GM18951 (cell line): ENCODE measurements around the gene OR4A47.
"Not testable (repeated sequence)": the region's sequence is repeated elsewhere in the genome, so short reads cannot be mapped to it uniquely, and the experiment has no call there.

Experiments used
- POLR2A ChIP-seq: IDR thresholded peaks from 4 replicates; pipeline ENCODE4 v1.6.1; 2011; ENCODE audit warnings: mild to moderate bottlenecking; ENCODE audit not compliant: insufficient read length, insufficient read depth; ENCODE audit errors: extremely low read depth
- in situ Hi-C: fragments of 300-500 bp; cut with MboI; formaldehyde crosslinking; loops from one replicate; pipeline ENCODE4 v1.12.0; 2022; ENCODE audit warnings: low sequenced_read_pairs, mixed read lengths, inconsistent platforms; ENCODE audit not compliant: unreplicated experiment

Gene OR4A47, protein sequence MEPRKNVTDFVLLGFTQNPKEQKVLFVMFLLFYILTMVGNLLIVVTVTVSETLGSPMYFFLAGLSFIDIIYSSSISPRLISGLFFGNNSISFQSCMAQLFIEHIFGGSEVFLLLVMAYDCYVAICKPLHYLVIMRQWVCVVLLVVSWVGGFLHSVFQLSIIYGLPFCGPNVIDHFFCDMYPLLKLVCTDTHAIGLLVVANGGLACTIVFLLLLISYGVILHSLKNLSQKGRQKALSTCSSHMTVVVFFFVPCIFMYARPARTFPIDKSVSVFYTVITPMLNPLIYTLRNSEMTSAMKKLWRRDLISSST

DNA sequence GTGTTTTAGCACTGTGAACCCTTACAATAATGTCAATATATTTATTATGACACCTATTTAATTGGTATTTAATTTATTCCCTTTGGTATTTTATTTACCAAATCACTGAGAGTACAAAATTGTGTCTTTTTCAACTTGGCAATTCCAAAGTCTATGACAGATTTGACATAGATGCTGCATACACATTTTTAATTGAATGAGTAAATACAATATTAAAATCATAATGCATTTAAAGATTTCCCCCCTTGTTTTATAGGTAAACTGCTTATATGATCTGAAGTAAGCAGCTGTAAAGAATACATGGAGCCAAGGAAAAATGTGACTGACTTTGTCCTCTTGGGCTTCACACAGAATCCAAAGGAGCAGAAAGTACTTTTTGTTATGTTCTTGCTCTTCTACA, at the start of gene OR4A47:
OR4A47 (plus strand) TSS at position 301 of the 400 bp plus-strand sequence; CDS start at position 301, 0 bp downstream.
- in situ Hi-C loops = not testable (repeated sequence)

DNA sequence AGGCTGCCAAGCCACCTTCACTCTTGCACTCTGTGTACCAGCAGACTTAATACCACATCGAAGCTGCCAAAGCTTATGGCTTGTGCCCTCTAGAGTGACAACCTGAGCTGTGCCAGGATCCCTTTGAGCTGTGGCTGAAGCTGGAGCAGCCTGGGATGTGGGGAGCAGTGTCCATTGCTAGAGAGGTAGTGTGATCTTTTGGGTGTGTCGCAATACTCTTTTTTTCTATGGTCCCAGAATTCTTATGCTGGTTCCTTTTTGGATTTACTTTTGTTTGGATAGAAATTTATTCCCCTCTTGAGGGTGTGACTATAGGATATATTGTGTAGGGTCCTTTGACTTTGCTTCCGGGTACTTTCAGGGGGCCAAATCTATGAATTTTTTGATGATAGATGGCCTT, 32.7 kb upstream of the OR4A47 start:
- in situ Hi-C loops = not testable (repeated sequence)

DNA sequence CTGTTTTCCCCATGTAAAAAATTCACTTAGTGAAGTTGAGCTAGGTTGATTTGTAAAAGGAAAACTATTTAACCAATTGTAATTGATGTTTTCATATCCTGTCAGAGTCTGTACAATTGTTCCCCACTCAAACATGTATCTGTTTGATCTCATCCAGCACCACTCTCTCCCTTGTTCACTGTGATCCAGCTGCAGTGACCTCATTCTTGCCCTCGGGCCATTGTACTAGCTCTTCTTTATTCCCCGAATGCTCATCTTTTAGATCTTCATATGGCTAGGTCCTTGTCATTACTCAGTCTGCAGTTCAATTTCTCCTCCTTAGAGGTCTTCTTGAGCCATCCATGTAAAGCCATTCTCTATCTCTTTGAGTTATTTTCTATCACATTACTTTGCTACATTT, 14.6 kb upstream of the OR4A47 start:
- in situ Hi-C loops = not testable (repeated sequence)

DNA sequence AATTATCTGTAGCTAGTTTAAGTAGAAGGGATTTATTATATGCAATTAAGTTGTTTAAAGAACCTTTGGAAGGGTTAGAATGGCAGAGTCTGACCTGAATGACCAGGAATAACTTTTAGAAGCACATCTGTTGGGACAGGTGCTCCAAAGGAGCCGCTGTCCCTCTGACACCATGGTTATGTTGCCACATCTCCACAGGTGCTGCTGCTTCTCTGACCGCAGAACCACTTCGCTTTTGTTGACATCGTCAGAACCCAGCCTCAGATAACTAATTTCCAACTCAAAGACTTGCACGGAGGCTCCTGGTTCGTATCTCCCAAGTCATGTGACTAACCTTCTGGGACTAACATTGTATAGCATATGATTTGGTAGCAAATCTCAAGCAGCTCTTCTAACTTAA, 13.9 kb upstream of the OR4A47 start:
- in situ Hi-C loops = not testable (repeated sequence)

DNA sequence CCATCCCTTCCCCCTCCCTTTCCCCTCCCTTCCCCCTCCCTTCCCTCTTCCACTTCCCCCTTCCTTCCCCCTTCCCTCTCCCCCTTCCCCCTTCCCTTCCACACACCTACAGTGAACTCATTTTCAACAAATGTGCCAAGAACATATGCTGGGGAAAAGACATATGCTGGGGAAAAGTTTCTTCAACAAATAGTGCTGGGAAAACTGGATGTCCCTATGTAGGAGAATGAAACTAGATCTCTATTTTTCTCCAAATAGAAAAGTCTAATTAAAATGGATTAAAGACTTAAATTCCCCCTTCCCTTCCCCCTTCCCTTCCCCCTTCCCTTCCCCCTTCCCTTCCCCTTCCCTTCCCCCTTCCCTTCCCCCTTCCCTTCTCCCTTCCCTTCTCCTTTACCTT, 17.6 kb downstream of the OR4A47 start:
- in situ Hi-C loops = not testable (repeated sequence)

DNA sequence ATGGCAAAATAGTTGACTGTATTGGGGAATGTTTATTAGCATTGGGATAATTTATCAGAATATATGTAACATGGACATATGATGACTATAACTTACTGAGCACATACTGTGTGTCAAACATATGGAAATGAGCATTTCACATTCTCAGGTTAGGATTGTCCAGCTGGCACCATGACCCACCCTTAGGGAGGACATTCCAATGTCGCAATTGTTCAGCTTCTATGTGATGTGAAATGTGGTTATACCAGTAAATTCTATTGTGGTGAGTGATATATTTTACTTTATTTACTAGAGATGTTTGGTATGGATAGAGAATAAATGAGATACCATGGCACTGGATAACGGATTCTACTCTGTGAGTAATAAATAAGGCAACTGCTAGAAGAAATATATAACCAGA, 50.4 kb downstream of the OR4A47 start:
- in situ Hi-C loops = no loop called here

More for the DNA sequence above, 50.4 kb downstream of the OR4A47 start:
- TF ChIP-seq POLR2A = no peak
